Measurements from ENCODE around the gene PRF1. TPM values are rescaled to one million over a fixed set of nuclear protein-coding genes. Genes with fewer than 3 reads are reported as not detected.
"Not testable (repeated sequence)": the region's sequence is repeated elsewhere in the genome, so short reads cannot be mapped to it uniquely, and the experiment has no call there.

PRF1 gene
- total RNA-seq, 1 donor from 2014 or later = 1.1 TPM

DNA sequence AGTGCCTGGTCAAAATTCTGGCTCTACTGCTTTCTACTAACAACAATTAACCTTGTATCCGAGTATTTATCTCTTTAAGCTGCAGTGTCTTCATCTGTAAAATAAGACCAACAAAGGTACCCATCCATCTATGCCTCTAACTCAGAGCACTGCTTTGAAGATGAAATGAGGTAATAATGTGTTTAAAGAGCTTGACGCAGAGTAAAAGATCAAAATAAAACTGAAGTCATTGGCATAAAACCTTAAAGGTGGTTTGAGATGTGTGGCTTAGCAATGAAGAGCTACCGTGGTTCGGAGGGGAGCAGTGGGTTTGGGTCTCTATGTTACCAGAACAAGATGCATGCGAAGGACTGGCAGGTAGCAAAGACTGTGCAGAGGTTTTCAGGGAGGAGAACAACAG, 16.1 kb upstream of the PRF1 start:
- no peak for DNase-seq (ENCODE audit: low spot score)
- ATAC-seq = no peak

GRCh38 chr10:70617798-70618568, 15.4 kb upstream of the PRF1 start:
- DNase-seq (ENCODE audit: low spot score) = no peak
- ATAC-seq = no peak

DNA sequence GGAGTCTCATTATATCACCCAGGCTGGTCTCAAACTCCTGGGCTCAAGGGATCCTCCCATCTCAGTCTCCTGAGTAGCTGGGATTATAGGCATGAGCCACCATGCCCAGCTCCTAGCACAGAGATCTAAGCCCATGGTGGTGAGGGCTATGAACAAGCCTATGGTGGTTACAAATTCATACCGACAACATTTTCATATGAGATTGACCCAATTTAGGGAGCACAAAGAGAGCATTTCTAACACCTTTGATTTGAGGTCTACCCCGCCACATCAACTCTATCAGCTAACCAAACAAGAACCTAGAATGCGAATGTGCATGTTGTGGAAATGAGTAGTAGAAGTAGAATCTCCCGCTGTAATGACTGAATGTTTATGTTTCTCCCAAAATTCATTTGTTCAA, 14.2 kb upstream of the PRF1 start:
- DNase-seq (ENCODE audit: low spot score) = no peak

DNA sequence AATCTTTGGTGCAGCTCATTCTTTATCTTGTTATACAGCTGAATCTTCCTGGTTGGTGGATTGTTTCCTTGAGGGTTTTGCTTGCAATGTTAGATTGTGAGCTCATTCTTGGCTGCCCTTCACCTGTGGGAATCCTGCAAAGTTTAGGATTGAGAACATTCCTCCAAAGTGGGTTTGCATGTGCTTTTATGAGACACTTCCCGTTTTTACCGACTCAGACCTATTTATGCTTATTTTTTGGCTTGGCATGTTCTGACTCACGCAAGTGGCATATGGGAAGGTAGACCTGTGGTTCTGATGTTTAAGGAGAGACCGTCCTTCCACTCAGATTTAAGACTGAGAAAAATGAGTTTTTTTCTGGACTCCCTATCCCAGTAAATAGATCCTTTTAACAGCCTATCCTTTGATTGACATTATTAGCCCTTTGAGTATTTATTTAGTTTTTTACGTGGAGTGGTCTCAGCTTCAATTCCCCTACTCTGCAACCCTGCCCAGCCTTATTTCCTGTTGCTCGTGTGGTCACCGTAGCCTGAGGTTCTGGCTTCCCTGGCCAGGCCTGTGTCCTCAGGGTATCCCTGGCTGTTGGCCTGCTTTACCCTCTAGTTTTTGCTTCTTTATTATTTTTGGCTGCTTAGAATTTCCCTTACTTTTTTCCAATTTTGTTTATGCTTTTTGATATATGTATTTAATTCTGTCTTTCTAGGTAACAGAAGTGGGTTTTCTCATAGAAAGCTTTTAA, 13.4 kb upstream of the PRF1 start:
- ATAC-seq (no peak), DNase-seq (ENCODE audit: low spot score) (no peak)

More for the DNA sequence above, 14.2 kb upstream of the PRF1 start:
- no peak for ATAC-seq

GRCh38 chr10:70615211-70615610, 12.7 kb upstream of the PRF1 start:
- DNase-seq (ENCODE audit: low spot score) (no peak), ATAC-seq (no peak)

- ATAC-seq; DNase-seq (ENCODE audit: low spot score): not testable (repeated sequence)
Observed at GRCh38 chr10:70614364-70614763, 11.8 kb upstream of the PRF1 start.

GRCh38 chr10:70613941-70614340, 11.4 kb upstream of the PRF1 start:
- DNase-seq (ENCODE audit: low spot score) = no peak
- ATAC-seq = no peak

- DNase-seq (ENCODE audit: low spot score) = no peak
- no peak for ATAC-seq
Observed at GRCh38 chr10:70607936-70608335, 5.4 kb upstream of the PRF1 start.

DNA sequence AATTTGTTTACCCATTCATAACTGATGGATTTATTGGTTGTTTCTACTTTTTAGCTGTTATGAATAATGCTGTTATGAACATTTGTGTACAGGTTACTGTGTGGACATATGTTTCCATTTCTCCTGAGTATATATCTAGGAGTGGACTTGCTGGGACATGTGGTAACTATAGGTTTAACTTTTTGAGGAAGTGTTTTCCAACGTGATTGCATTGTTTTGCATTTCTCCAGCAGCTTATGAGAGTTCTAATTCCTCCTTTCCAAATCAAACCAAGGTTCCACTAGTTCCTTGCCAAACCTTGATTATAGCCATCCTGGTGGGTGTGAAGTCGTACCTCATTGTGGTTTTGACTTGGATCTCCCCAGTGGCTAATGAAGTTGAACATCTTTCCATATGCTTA, 2.6 kb upstream of the PRF1 start:
- ATAC-seq (no peak), DNase-seq (ENCODE audit: low spot score) (no peak)

DNA sequence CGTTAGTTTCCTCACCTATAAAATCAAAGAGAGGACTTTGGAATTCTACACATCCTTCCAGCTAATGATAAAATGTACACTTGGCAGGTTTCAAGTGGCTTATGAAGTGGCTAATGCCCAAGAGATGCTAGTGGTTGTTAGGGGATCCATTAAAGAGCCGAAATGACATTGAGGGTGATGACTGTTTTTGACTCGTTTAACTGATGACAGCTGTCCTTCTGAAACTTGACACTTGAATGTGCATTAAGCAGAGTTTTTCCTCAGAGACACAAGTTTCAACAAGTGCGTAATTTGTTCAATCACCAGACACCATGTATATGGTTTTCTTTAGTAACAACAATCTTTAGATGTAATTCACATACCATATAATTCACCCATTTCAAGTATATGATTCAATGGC, 1.6 kb upstream of the PRF1 start:
- DNase-seq (ENCODE audit: low spot score) (no peak), ATAC-seq (no peak)

DNA sequence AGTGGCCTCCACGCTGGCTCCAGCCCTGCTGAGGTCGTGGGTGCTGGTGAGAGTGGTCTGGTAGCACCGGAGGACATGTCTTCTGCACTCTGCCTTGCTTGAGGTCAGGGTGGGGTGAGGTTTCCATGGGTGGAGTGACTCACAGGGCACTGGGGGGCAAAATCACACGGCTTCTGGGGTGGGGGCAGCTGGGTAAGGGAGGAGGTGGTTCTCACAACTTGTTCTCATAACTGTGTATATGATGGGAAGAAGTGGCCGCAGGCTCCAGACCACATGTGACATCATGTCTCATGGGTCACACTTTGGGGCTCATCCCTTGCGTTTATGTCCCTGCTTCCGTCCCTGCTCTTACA, 884 bp upstream of the PRF1 start:
- no peak for DNase-seq (ENCODE audit: low spot score)
- no peak for ATAC-seq

DNA sequence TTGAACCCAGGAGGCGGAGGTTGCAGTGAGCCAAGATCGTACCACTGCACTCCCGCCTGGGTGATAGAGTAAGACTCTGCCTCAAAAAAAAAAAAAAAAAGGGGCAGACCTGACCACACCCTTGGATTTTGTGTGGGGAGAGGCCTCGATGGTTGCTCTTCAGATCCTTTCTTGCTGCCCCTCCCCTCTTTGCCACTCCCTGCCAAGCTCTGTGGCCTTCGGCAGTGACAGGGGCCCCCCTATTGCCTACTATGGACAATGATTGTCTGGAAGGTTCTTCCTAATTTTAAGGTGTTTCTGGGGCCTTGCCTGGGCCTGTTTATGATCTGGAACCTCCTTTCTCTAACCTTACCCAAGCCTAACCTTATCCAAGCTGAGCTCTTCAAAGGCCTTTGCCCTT, 795 bp downstream of the PRF1 start:
- ATAC-seq (no peak), DNase-seq (ENCODE audit: low spot score) (no peak)

DNA sequence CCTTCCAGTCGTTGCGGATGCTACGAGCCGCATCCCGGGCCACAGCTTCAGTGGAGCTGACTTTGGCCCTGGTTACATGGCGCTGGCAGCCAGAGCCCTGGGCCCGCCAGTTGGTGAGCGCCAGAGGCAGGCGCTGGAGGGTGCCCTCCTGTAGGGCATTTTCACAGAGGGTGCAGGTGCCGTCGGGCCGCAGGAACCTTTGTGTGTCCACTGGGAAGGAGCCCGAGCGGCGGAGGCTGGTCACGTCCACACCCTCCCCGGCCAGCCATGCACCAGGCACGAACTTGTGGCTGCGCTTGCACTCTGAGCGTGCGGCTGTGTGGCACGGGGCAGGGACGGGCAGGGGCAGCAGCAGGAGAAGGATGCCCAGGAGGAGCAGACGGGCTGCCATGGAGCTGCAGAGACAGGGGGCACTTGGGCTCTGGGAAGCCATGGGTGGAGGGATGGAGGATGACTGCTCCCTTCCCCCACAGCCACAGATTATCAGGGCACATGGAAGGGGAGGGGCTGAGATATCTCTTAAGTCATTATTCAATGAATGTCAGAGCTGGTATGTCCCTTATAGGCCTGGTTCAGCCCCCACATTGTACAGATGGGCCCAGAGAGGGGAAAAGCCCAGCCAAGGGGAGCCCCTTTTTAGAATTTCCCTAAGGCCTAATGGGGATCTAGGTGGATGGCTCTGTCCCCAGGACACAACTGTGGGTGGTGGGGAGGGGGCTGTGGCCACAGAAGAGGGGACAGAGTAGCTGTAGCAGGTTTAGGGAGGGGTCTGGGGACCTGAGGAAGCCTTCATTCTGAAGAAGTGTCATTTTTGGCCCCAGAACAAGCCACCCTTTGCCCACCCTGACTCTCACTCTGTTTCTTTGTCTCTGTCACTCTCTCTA, 1.8 kb downstream of the PRF1 start:
- ATAC-seq = no peak
- no peak for DNase-seq (ENCODE audit: low spot score)

GRCh38 chr10:70599791-70600190, 2.8 kb downstream of the PRF1 start:
- ATAC-seq = no peak
- no peak for DNase-seq (ENCODE audit: low spot score)

- ATAC-seq (no peak), DNase-seq (ENCODE audit: low spot score) (no peak)
Observed at GRCh38 chr10:70599319-70599718, 3.2 kb downstream of the PRF1 start.

DNA sequence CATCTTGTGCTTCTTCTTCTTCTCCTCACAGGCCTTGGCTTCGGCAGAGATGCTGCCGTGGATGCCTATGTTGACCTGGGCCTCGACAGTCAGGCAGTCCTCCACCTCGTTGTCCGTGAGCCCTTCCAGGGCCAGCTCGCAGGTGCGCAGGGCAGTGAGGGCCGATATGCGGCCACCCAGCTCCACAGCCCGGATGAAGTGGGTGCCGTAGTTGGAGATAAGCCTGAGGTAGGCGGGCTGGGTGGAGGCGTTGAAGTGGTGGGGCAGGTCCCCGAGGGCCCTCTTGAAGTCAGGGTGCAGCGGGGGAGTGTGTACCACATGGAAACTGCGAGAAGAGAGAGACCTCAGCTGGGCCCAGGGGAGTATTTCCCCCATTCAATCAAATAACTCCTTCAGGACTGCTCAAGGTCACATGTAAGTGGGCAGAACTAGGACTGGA, 3.7 kb downstream of the PRF1 start:
- ATAC-seq (no peak), DNase-seq (ENCODE audit: low spot score) (no peak)

- no peak for ATAC-seq
- no peak for DNase-seq (ENCODE audit: low spot score)
Observed at GRCh38 chr10:70597856-70598815, 4.4 kb downstream of the PRF1 start.

GRCh38 chr10:70596860-70597809, 5.4 kb downstream of the PRF1 start:
- DNase-seq (ENCODE audit: low spot score) (no peak), ATAC-seq (no peak)

DNA sequence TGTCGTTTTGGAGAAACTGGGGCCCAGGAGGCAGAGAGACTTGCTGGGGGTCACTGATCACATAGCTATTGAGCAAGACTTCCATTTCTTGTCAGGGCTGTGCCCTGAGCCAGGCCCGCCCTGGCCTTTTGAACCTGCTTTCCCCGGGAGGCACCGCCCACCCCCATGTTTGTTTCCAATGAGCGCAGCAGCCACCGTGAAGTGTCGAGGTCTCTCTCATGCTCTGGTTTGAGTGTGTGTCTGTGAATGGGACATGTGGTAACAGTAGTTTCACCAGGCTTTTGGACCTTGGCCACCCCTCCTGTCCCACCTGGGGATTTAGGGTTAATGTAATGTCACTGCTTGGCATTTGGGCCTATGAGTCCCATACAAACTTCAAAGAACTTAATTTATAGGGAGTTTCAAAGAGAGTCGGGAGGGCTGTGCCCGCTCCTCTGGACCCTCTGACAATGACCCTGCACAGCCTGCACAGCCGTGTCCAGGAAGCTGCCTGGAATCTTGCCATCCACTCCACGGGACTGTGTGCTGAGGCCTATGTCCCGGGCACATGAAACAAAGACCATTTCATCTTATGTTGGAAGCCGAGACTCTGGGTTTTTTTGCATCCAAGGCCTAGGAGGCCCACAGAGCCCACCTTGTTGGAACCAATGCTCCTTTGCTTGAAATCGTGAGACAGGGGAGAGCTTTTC, 6.3 kb downstream of the PRF1 start:
- no peak for ATAC-seq
- no peak for DNase-seq (ENCODE audit: low spot score)

All from left lobe of liver (tissue), 2 donors.